ENCODE measurements around the gene RBP2.
"Not testable (repeated sequence)": the region's sequence is repeated elsewhere in the genome, so short reads cannot be mapped to it uniquely, and the experiment has no call there.

The RBP2 gene

DNA sequence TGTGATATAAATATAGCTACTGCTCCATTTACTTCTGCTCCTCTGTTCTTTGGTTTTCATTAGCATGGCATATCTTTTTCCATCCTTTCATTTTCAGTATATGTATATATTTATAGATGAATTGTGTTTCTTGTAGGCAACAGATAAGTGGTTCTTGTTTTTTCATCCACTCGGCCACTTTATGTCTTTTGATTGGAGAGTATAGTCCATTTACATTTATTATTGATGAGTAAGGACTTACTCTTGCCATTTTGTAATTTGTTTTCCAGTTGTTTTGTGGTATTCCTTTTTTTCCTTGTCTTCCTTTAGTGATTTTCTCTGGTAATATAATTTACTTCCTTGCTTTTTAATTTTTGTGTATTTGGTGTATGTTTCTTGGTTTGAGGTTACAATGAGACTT lies 60.0 kb downstream of the RBP2 start:
- H3K4me2 ChIP-seq (ENCODE audit: low read depth, low read length, poor library complexity, severe bottlenecking), result no peak overlapping the region
- H2AFZ ChIP-seq (ENCODE audit: low read depth, low read length, severe bottlenecking), result no peak overlapping the region
- H3K9ac ChIP-seq (ENCODE audit: low read length), result no peak overlapping the region
- H3K9me3 ChIP-seq (ENCODE audit: insufficient read depth, low read length), result no peaks in the 10 kb centered on the region
- H3F3A ChIP-seq (ENCODE audit: insufficient read depth), result no peaks in the 10 kb centered on the region
- H3K27me3 ChIP-seq (ENCODE audit: low read length), result no peaks in the 10 kb centered on the region
- H4K20me1 ChIP-seq (ENCODE audit: low read depth, low read length), result no peaks in the 10 kb centered on the region
- no peak overlapping the region for H3K4me3 ChIP-seq (ENCODE audit: insufficient read depth, low read length, poor library complexity, severe bottlenecking)
- no peaks in the 10 kb centered on the region for H3K36me3 ChIP-seq (ENCODE audit: low read length)
- H3K79me2 ChIP-seq (ENCODE audit: insufficient read depth, low read length), result no peaks in the 10 kb centered on the region
- H3K27ac ChIP-seq (ENCODE audit: low read depth, low read length), result no peak overlapping the region
- TF ChIP-seq, protein P1, sequence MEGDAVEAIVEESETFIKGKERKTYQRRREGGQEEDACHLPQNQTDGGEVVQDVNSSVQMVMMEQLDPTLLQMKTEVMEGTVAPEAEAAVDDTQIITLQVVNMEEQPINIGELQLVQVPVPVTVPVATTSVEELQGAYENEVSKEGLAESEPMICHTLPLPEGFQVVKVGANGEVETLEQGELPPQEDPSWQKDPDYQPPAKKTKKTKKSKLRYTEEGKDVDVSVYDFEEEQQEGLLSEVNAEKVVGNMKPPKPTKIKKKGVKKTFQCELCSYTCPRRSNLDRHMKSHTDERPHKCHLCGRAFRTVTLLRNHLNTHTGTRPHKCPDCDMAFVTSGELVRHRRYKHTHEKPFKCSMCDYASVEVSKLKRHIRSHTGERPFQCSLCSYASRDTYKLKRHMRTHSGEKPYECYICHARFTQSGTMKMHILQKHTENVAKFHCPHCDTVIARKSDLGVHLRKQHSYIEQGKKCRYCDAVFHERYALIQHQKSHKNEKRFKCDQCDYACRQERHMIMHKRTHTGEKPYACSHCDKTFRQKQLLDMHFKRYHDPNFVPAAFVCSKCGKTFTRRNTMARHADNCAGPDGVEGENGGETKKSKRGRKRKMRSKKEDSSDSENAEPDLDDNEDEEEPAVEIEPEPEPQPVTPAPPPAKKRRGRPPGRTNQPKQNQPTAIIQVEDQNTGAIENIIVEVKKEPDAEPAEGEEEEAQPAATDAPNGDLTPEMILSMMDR (IDR thresholded peaks at IDR 0.05; ENCODE audit: insufficient read depth, low read length, poor library complexity, severe bottlenecking), result no peak
- TF ChIP-seq EZH2phosphoT487 (conservative IDR thresholded peaks at IDR 0.05; ENCODE audit: low read length), result no peak
- H3K9me2 ChIP-seq (replicated peaks; ENCODE audit: insufficient read depth, low read length), result no peaks in the 10 kb centered on the region

DNA sequence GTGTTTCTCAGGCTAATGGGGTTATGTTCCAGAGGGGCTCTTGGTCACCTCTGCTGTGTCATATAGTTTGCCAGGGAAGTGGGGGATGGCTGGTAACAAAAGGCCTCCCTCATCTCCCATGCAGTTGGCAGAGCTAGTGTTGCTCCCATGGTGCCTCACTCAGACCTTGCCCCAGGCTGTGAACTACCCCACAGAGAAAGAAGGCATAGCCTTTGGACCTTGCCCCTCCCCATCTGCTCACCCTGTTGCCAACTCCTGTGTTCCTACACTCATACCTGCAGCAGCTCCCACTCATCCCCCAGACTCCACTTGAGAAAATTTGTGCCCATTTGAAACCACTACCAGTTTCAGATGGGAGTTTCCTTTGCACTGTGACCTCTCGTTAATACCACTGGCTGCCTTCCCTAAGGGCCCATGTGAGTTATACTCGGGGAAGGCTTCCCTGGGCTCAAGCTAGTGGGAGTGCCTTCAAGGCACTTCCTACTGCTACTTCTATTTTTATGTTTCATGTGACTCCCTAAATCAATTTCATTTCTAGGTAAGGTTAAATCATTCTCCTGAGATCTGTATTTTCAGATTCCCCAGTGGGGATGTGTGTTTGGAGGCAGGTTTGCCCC lies 61.6 kb downstream of the RBP2 start:
- Histone ChIP-seq H3K27me3 (ENCODE audit: low read length) (no peaks in the 10 kb centered on the region), H3K9me3 (ENCODE audit: insufficient read depth, low read length) (no peaks in the 10 kb centered on the region), H3F3A (ENCODE audit: insufficient read depth) (no peaks in the 10 kb centered on the region), H3K9ac (ENCODE audit: low read length) (no peak overlapping the region), H4K20me1 (ENCODE audit: low read depth, low read length) (no peaks in the 10 kb centered on the region), H2AFZ (ENCODE audit: low read depth, low read length, severe bottlenecking) (no peak overlapping the region), H3K4me3 (ENCODE audit: insufficient read depth, low read length, poor library complexity, severe bottlenecking) (no peak overlapping the region), H3K4me2 (ENCODE audit: low read depth, low read length, poor library complexity, severe bottlenecking) (no peak overlapping the region), H3K9me2 (replicated peaks; ENCODE audit: insufficient read depth, low read length) (no peaks in the 10 kb centered on the region), H3K79me2 (ENCODE audit: insufficient read depth, low read length) (no peaks in the 10 kb centered on the region), H3K36me3 (ENCODE audit: low read length) (no peaks in the 10 kb centered on the region), H3K27ac (ENCODE audit: low read depth, low read length) (no peak overlapping the region)
- TF ChIP-seq, protein P1 (IDR thresholded peaks at IDR 0.05; ENCODE audit: insufficient read depth, low read length, poor library complexity, severe bottlenecking), result no peak
- TF ChIP-seq EZH2phosphoT487 (conservative IDR thresholded peaks at IDR 0.05; ENCODE audit: low read length), result no peak

GRCh38 chr3:139412891-139413290 lies 63.4 kb downstream of the RBP2 start:
- H3K27me3 ChIP-seq (ENCODE audit: low read length); H3K9ac ChIP-seq (ENCODE audit: low read length); H3K9me2 ChIP-seq (replicated peaks; ENCODE audit: insufficient read depth, low read length); H3F3A ChIP-seq (ENCODE audit: insufficient read depth); H3K79me2 ChIP-seq (ENCODE audit: insufficient read depth, low read length); H3K4me3 ChIP-seq (ENCODE audit: insufficient read depth, low read length, poor library complexity, severe bottlenecking); H3K9me3 ChIP-seq (ENCODE audit: insufficient read depth, low read length); H3K27ac ChIP-seq (ENCODE audit: low read depth, low read length); H4K20me1 ChIP-seq (ENCODE audit: low read depth, low read length); H3K4me2 ChIP-seq (ENCODE audit: low read depth, low read length, poor library complexity, severe bottlenecking); H2AFZ ChIP-seq (ENCODE audit: low read depth, low read length, severe bottlenecking); H3K36me3 ChIP-seq (ENCODE audit: low read length): not testable (repeated sequence)
